ENCODE measurements around the gene DNAJA4. TPM values are rescaled to one million over a fixed set of nuclear protein-coding genes. Genes with fewer than 3 reads are reported as not detected.

Gene DNAJA4
- total RNA-seq, 3 donors from 2014 or later (not counting 1 experiment from before 2014, with no cell fraction given) = 23.2 to 28.8 (median 26.3) TPM

DNA sequence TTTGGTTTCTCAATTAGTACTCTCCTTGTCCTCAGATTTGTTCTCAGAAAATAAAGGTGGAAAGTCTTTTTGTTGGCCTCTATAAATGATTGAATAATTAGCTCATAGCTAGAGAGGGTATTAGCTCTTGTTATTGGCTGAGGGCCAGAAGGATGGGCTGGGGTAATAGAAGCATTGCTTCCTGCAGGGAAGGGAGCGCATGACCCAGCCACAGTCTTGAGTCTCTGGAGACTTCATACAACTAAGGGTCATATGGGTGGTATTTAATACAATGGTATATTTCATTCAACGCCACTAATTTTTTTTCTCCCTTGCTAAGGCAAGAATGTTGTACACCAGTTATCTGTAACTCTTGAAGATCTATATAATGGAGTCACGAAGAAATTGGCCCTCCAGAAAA is 8.4 kb downstream of the DNAJA4 start:
- Mint-ChIP-seq H3K9me3 (no peaks in the 10 kb centered on the region), H3K36me3 (no peaks in the 10 kb centered on the region), H3K27ac (no peak overlapping the region), H3K27me3 (ENCODE audit: low read depth in 2 of 2) (no peaks in the 10 kb centered on the region), H3K4me3 (no peak overlapping the region), H3K4me1 (no peaks in the 10 kb centered on the region)
- whole genome bisulfite sequencing (ENCODE audit: insufficient coverage) = 100% methylated on average over 2 of the region's 3 CpGs
- H3K27ac ChIP-seq (ENCODE audit: low read length) = no peak overlapping the region
- ATAC-seq (no peak), DNase-seq (no peak)
- no peaks in the 10 kb centered on the region for H3K9me3 ChIP-seq (ENCODE audit: control insufficient read depth, insufficient read depth, low read length)
- peaks cover 22% of the 10 kb centered on the region for H3K36me3 ChIP-seq (ENCODE audit: control insufficient read depth, insufficient read depth, low read length)
- no peaks in the 10 kb centered on the region for H3K27me3 ChIP-seq (ENCODE audit: control insufficient read depth, insufficient read depth, low read length)
- H3K4me3 ChIP-seq (ENCODE audit: low read length) = no peak overlapping the region
- no peak for TF ChIP-seq CTCF (IDR thresholded peaks at IDR 0.05)
- H3K4me1 ChIP-seq (ENCODE audit: control insufficient read depth, insufficient read depth, low read length) = no peaks in the 10 kb centered on the region
- intact Hi-C loops (cut with micrococcal nuclease) = no loop called here

- no peaks in the 10 kb centered on the region for H3K9me3 Mint-ChIP-seq
- Histone ChIP-seq H3K9me3 (ENCODE audit: control insufficient read depth, insufficient read depth, low read length) (no peaks in the 10 kb centered on the region), H3K27me3 (ENCODE audit: control insufficient read depth, insufficient read depth, low read length) (no peaks in the 10 kb centered on the region), H3K4me1 (ENCODE audit: control insufficient read depth, insufficient read depth, low read length) (no peaks in the 10 kb centered on the region), H3K4me3 (ENCODE audit: low read length) (no peak overlapping the region), H3K27ac (ENCODE audit: low read length) (no peak overlapping the region), H3K36me3 (ENCODE audit: control insufficient read depth, insufficient read depth, low read length) (peaks cover 30% of the 10 kb centered on the region)
- TF ChIP-seq CTCF (IDR thresholded peaks at IDR 0.05) = no peak
- H3K4me3 Mint-ChIP-seq = no peak overlapping the region
- no peak for DNase-seq
- no peaks in the 10 kb centered on the region for H3K36me3 Mint-ChIP-seq
- WGBS (ENCODE audit: insufficient coverage) = 97% methylated on average over 5 of the region's 5 CpGs
- ATAC-seq = no peak
- intact Hi-C loops (cut with micrococcal nuclease) = no loop called here
- no peaks in the 10 kb centered on the region for H3K27me3 Mint-ChIP-seq (ENCODE audit: low read depth in 2 of 2)
- H3K27ac Mint-ChIP-seq = no peak overlapping the region
- peaks cover 0 to 3% of the 10 kb centered on the region in 2 donors for H3K4me1 Mint-ChIP-seq
Observed at GRCh38 chr15:78274994-78275393, 10.6 kb downstream of the DNAJA4 start.

DNA sequence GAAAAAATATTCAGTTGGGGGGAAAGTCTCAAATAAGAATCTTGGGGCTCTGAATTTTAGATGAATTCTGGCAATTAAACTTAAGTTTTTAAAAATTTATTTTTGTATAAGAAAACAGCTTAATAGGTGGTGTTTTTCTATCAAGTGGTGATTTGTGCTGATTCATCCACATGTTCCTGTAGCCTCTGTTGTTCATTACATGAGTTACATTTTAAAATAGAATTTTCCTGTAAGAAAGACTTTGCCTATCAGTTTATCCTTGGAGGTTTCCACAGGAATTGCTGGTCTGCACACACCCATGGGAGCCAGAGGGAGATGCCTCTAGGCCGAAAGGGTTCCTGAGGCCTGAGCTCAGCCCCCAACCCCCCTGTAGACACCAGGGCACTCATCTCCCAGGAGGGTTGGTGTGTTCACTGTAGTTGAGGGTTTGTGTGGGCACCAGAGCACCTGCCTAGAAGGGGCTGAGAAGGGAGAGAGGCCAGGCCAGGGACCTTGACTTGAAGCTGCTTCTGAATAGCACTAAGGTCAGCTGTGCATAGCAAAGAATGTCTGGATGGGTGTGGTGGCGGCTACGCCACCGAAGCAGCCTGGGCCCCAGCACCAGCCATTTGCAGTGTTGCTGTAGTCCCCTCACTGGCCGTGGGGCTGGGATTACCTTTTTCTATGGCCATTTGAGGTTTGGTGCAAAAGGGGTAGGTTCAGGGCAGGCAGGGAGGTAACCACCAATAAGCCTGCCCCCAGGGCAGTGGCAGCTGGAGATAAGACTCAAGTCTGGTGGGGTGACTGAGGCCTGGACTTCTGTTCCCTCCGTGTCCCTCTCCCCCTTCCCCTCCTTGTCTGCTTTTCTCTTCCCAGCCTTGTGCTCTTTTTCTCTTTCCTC is 11.9 kb downstream of the DNAJA4 start:
- WGBS (ENCODE audit: insufficient coverage) = 91% methylated on average over 5 of the region's 6 CpGs
- no peak overlapping the region for H3K27ac Mint-ChIP-seq

More for the DNA sequence above, 11.9 kb downstream of the DNAJA4 start:
- ATAC-seq = no peak
- H3K27ac ChIP-seq (ENCODE audit: low read length) = no peak overlapping the region
- no peaks in the 10 kb centered on the region for H3K4me1 ChIP-seq (ENCODE audit: control insufficient read depth, insufficient read depth, low read length)
- Mint-ChIP-seq H3K4me1 (peaks cover 0 to 4% of the 10 kb centered on the region in 2 donors), H3K4me3 (no peak overlapping the region), H3K36me3 (no peaks in the 10 kb centered on the region), H3K9me3 (no peaks in the 10 kb centered on the region), H3K27me3 (ENCODE audit: low read depth in 2 of 2) (no peaks in the 10 kb centered on the region)
- H3K27me3 ChIP-seq (ENCODE audit: control insufficient read depth, insufficient read depth, low read length) = no peaks in the 10 kb centered on the region
- H3K36me3 ChIP-seq (ENCODE audit: control insufficient read depth, insufficient read depth, low read length) = peaks cover 38% of the 10 kb centered on the region
- no peak for DNase-seq
- TF ChIP-seq CTCF (IDR thresholded peaks at IDR 0.05) = no peak
- intact Hi-C loops (cut with micrococcal nuclease) = no loop called here
- no peak overlapping the region for H3K4me3 ChIP-seq (ENCODE audit: low read length)
- H3K9me3 ChIP-seq (ENCODE audit: control insufficient read depth, insufficient read depth, low read length) = no peaks in the 10 kb centered on the region
